8988T (cell line): ENCODE data around the gene CYTH1.

Experiments
- DNase-seq: peaks from one replicate; pipeline ENCODE4 v3.0.0; 2011

The CYTH1 gene

DNA sequence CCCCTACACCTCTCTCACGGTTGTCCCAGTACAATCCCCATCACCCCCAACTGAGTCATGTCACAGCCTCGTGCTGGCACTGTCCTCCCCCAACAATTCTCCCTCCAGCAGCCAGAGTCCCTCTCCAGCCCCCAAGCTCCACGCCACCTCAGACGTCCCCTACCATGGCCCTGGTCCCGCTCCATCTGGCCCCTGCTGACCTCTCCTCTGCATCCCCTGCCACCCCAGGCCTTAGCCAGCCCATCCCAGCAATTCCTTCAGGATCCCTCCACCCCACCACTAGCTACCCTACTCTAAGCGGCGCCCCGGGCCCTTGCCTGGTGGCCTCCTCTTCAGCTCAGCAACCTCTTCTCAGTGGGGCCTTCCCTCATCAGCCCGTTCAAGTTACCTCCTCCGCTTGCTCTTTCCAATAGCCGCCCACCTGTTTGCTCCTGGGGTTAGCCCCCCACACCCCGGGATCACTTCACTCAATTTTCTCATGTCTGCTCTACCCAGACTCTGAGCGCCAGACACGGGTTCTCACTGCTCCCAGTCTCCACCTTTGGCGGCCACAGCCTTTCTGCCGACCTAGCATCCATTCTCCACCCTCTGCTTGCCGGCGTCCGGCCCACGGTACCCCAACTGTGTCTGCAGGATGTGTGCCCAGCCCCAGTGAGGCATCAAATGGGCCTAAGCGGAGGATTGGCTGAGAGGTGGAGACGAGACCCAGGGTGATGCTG lies 112.7 kb downstream of the CYTH1 start:
- no peak for DNase-seq

DNA sequence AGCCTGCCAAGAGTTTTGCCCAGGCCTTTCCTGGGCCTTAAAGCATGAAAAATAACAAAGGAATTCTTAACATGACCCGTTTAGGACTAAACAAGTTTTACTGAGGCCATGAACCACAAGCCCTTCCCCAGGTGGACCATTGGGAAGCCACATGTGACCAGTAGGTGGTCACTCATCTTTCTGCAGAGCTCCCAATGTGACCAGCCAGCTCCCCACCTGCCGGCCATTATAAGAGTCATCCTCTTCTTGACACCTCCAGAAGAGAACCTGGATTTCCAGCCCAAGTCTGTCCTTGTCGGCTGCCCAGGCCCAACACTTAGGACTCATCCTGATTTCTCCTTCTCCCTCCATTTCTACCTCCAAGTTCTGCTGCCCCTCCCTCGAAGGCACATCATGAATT lies 113.2 kb downstream of the CYTH1 start:
- no peak for DNase-seq

DNA sequence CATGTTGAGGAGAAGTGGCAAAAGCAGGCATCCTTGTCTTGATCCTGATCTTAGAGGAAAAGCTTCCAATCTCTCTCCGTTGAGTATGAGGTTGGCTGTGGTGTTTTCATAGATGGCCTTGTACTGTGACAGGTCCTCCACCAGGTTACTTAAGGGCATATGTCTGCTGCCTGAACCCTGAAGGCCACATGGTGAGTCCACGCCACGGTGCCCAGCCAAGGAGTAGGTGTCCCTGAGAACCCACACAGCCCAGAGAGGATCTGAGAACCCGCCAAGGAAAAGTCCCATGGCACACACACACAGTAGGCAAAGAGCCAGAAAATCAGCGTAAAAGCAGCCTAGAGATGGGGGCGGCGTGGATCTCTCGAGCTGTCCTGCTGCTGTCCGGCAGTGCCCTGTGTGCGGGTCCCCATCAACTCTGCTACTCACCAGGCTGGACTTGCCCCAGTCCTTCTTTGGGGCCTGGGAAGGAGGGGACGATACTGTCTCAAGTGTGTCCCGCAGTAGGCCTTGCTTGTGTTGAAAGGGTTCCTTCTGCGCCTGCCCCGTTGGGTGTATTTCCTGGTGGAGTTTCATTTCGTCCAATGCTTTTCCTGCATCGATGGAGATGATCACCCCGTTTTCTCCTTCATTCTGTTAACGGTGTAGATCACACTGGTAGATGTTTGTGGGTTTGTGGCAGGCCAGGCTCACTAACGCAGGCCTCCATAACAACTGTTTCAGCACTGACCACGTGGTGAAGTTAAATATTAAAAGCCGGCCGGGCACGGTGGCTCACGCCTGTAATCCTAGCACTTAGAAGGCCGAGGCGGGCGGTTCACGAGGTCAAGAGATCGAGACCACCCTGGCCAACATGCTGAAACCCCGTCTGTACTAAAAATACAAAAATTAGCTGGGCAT lies 114.1 kb downstream of the CYTH1 start:
- no peak for DNase-seq

DNA sequence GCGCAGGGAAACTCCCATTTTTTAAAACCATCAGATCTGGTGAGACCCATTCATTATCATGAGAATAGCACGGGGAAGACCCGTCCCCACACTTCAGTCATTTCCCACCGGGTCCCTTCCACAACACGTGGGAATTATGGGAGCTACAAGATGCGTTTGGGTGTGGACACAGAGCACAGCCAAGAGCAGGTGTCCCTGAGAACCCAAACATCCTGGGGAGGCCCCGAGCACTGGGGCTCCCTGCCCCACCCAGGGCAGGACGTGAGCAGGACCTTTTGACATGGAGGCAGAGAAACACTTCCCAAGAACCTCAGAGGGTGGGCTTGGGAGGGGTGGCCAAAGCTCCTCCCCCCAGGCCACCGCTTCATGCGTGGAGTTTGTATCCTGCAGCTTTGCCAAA lies 115.0 kb downstream of the CYTH1 start:
- DNase-seq: no peak

DNA sequence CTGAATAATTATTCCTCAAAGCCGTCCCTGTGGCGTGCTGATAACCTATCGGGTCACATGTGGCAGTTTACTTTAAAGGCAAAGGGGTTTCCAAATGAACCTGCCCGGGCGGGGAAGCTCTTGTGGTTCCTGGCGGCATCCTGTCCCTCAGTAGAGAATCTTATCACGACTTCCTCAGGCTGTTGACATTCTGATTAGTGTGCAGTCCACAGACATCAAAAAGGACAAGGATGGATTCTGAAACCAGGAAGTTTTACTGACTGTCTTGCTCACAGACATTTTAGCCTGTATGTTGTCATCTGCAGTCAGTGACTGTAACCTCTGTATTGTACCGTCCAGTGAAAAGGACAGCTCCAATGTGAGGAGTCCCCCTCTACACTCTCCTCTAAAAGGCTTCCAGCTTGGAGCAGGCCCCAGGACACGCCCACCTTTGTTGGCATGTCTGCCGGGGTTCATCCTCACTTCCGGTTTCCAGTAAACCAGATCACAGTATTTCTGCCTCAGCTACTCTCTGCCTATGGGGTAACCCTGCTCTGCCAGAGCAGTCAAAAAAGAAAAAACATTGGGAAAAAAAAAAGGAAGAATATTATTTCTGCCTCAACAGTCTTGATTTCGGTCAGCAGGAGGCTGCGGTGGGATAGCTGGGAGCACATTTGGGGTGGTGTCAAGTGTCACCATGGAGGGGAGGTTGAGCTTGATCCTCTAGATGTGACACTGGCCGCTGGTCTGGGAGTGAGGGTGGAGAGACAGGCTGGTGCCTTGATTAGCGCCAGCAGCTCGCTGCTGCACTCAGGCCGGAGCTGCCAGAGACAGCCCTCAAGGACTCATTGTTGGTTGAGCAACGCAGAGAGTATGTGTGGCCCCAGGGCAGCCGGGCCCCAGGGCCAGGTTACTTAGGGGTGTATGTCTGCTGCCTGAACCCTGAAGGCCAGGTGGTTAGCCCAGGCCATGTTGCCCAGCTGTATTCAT lies 115.8 kb downstream of the CYTH1 start:
- DNase-seq: no peak

DNA sequence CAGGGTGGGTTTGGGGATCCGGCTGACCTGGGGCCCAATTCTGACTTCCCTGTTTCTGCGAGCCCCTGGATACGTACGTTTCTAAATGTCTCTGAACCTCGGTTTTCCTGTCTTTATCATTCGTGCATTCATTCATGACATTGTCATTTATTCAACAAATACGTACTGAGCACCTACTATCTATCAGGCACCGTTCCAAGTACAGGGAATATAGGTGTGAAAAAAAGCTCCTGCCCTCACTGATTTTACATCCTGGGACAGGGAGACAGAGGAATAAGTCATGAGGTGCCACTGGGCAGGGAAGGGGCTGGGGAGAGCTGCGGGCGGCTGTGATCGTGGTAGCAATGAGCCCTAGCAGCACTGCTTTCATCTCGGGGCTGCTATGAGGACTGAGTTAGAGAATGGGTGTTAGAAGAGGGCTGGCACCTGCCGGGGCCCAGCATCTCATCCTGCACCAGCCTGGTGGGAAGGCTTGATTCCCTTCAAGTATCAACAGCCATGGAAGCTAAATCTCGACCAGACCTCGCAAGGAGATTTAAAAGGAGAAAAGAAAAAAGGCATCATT lies 116.6 kb downstream of the CYTH1 start:
- no peak for DNase-seq

DNA sequence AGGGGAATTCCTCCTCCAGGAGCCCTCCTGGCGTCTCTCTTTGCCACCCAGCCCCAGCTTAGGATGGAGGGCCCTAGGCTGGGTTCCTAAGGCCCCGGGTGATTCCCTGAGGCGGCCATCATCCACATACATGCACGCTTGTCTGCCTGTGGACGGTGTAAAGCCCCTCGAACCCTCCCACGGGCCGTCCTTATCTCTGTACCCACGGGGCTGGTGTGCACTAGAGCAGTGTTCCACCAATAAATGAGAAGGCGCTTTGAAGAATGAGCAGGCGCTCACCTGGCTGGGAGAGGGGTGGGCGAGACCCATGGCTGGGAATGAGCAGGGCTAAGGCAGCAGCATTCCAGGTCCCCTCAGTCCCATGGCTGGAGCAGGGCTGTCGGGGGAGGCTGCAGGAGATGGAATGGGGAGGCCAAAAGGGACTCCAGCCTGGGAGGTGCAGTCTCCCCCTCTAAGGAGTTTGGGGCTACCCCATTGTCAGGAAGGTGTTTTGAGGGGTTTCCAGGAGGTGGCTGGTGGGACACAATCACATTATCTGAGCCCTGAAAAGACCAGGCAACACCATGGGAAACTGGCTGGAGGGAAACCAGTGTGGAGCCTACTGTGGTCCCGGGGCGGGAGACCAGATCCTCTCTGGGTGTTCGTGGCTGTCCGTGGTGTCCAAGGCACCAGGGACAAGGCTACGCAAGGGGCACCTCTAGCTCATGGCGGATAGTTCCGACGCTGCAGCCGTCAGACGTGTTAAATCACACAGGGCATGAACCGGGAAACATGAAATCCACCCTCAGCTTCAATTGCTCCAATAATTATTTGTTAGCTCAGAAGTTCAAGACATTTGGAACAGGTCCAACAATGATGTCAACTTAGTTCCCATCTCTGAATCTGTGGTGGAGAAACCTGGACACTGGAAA lies 117.3 kb downstream of the CYTH1 start:
- no peak for DNase-seq

DNA sequence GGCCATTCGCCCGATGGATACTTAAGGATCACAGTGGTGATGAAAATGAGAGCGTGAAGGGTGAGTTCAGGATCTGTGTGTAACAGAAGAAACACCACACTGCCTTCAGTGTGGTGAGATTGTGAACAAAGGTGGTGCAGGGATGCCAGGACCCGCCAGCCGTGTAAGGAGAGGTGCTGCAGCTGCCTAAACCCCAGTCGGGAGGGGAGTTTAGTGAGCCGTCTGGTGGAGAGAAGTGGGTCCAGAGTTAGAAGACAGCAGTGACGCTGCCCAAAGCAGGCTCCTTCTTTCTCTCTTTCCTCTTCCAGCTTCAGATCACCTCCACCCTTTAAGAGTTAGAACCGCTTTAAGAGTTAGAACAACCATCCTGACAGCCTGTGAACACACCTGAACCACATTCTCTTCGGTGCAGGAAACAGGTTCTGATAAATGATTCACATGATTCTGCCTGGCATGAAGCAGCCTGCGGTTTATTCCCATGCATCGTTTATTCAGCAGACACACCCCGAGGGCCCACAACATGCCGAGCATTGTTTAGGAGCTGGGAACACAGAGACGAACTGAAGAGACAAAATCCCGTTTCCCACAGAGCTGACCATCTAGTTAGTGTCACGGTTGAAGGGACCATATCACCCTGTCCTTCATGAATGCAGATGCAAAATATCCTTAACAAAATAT lies 120.8 kb downstream of the CYTH1 start:
- no peak for DNase-seq

DNA sequence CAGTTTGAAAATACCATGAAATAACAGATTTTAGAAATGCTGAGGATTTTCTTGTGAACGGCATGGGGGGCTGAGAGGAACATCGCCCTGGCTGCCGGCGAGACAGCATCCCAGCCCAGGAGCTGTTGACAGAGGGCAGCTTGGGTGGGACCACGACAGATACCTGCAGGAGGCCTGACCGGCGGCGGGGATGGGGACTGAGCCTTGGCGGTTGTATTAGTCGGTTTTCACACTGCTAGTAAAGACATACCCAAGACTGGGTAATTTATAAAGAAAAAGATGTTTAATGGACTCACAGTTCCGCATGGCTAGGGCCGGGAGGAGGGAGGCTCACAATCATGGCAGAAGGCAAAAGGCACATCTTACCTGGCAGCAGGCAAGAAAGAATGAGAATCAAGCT lies 122.5 kb downstream of the CYTH1 start:
- DNase-seq: no peak

DNA sequence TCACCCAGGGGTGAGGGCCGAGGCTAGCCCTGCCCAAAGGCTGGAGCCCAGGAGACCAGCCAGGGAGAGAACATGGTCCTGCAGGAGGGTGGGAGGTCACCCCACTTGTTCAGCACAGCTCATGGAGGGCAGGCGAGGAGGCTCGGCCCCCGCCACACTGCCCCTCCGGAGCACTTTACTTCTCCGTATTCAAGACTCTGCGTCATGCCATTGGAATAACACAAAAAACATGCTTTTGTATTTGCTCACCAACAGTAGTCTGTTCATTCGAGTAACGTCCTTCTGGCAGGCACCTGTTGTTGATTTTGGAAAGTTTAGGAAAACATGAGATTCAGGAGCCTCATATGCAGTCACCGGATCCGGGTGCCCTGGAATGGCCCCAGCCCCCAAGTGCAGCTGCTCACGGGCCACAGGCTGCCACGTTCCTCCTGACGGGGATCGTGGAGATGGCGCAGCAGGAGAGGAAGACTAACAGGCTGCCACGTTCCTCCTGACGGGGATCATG lies 123.7 kb downstream of the CYTH1 start:
- DNase-seq: no peak

DNA sequence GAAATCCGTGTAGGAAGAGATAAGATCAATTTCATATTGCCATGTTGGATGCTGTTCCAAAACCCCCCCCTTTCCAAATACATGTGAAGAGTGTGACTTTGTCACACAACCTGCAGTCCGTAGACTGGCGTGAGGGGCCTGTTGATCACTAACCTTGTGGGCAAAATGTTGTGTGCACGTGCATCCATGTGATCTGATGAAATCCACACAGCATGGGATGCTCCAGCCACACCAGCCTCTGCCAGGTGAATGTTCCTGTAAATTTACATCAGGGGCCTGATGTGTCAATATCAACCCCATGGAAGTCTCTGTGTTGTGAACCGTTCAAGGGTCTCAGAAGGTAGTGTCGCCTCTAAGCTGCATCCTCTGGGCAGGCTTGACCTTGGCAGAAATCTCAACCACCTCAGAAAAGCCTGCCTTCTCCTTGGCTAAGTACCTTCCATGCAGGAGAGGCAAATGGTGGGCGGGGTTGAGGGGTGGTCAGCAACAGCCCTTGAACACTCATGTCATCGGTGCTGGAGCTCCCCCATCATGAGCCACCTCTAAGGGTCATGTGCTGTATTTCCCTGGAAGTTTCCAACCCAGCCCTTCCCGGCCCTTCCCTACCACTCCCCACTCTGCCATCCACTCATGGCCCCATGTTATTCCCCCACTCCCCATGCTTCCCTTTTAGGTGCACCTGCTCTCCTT lies 126.7 kb downstream of the CYTH1 start:
- DNase-seq: no peak

DNA sequence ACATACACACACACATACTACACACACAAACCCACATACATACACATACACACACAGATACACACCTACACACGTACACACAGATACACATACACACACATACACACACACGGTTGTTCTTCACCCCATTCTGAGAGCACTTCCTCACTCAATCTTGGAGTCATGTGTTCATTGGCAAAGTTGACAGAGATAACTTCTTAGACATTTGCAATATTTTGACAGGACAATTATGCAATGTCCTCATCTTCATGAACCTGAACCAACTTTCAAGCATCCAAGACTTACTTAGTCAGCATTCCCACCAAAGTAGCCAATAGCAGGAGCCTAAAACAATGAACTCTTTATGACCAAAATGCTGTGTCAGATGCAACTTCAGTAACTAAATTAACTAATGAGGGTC lies 127.7 kb downstream of the CYTH1 start:
- DNase-seq: no peak

DNA sequence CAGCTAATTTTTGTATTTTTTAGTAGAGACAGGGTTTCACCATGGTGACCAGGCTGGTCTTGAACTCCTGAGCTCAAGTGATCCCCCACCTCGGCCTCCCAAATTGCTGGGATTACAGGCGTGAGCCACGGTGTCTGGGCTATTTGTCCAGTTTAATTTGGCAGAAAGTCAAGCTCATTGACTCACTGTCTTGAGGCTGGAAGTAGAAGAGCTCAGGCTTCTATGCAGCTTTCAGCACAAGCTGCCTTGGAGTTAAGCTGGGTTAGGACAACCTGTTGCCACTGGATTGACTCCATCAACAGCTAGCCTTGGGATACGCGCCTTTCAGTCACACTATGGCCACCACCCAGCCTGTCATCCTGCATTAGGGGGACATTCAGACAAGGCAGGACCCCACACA lies 128.7 kb downstream of the CYTH1 start:
- DNase-seq: no peak

DNA sequence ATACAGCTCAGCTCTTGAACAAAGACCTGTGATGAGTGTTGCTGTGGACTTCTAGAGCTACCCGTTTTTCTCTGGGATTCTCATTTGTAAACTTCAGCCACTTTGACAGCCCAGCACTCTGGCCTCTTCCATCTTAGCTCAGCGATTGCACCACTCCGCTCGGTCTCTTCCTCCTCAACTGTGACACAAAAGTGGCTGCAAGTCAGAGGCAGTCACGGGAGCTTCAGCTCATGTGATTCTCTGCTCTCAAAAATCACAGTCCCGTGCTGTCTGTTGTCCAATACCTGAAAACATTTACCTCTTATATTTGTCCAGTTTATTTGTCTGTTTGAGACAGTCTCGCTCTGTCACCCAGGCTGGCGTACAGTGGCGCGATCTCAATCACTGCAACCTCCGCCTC lies 129.2 kb downstream of the CYTH1 start:
- DNase-seq: no peak

DNA sequence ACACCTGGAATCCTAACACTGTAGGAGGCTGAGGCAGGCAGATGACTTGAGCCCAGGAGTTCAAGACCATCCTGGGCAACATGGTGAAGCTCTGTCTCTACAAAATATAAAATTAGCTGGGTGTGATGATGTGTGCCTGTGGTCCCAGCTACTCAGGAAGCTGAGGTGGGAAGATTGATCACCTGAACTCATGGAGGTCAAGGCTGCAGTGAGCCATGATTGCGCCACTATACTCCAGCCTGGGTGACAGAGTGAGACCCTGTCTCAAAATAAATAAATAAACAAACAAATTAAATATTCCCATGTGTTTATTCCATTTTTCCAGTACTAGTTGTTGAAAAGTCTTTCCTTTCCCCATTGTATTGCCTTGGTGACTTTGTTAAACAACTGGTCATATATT lies 130.0 kb downstream of the CYTH1 start:
- DNase-seq: no peak

DNA sequence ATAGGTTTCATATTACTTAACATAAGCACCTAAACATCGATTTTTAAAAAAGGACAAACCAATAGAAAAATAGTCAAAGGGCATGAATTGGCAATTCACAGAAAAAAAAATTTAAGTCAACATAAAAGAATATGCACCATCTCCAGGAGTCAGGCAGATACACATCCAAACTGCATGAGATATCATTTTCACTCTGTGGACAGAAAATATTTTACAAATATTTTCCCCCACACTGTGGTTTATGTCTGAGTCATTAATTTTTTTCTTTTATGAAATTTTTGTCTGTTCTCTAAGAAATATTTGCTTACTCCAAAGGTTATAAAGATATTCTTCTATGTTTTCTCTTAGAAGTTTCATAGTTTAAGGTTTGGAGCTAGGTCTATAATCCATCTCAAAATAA lies 130.5 kb downstream of the CYTH1 start:
- DNase-seq: no peak

DNA sequence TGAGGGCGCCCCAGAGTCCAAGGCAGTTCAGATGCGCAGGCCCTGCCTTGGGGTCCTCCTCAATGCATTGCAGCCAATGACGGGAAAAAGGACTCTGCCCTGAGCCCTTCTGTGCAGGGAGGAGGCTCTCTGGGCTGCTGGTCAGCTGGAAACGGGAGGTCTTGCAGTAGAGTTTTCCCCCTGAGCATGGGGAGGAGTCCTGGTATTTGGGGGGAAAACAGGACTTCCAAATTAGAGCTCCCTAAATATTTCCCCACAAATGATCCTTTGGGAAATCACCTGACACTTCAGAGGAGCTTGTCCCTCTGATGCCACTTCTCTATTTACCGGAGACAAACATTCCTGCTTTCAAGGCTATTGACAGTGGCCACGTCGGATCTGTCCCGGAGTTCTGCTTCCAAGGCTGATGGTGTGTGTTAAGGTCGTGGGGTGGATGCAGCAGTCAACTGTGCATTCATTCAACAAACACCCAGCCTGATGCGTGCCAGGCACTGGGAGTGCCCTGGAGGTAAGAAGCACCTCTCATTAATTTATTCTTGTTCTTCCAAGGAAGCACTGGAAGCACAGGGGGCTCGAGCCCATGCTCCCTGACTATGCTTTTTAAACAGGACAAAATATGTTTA lies 131.9 kb downstream of the CYTH1 start:
- no peak for DNase-seq

DNA sequence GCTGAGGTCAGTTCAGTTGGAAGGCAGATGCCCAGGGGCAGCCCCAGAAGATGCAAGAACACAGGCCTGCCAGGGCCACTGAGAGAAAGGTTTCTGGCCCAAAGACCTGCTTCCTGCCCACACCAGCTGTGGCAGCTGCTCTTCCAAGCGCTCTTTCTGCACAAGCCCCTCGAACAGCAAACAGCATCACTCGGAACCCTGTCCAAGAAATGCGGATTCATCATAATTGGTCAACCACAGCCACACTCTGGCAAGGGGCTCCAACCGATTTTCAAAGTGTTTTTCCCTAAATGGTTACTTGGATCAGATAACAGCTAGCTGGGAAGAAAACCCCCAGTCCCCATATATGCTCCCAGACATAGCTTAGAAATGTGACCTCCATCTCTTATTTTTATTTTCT lies 133.8 kb downstream of the CYTH1 start:
- no peak for DNase-seq

DNA sequence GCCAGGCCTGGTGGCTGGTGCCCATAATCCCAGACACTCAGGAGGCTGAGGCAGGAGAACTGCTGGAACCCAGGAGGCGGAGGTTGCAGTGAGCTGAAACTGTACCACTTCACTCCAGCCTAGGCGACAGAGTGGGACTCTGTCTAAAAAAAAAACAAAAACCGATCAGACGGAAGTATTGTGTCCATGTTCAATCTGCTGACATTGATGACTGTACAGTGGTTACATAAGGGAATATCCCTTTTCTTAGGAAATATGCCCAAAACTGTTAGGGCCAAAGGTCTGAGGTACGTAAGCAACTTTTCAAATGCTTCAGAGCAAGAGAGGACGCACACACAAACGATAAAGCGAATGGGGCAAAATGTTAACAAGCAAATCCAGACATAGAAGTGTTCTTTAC lies 135.0 kb downstream of the CYTH1 start:
- no peak for DNase-seq
